ENCODE data around the gene NEDD8.

GRCh38 chr14:24237463-24237955 lies 5.3 kb upstream of the NEDD8 start:
- no peak for TF ChIP-seq CTCF (tag by site-specific recombination; IDR thresholded peaks at IDR 0.05)
- no peak for TF ChIP-seq ZNF19 (tag by site-specific recombination; IDR thresholded peaks at IDR 0.05; ENCODE audit: low read depth)
- TF ChIP-seq KLF1 (tag by site-specific recombination; IDR thresholded peaks at IDR 0.05): no peak
- no peak for TF ChIP-seq ZNF768 (tag by site-specific recombination; IDR thresholded peaks at IDR 0.05)
- TF ChIP-seq ZNF623 (tag by site-specific recombination; IDR thresholded peaks at IDR 0.05): no peak
- no peak for TF ChIP-seq YY1 (tag by site-specific recombination; IDR thresholded peaks at IDR 0.05)
- TF ChIP-seq KLF16 (tag by site-specific recombination; IDR thresholded peaks at IDR 0.05): no peak

Measured in HEK293 (cell line).